Heart left ventricle (tissue), 13 donors: ENCODE results near the gene GADD45G.

Experiments used
- CTCF ChIP-seq, 12 donors: fragments of 200-600 bp; sonication (generic) in 4 of 12; IDR thresholded peaks; one replicate each; pipeline versions ENCODE4 v1.5.0 to v1.8.0; 2018 to 2022; ENCODE audit warnings: antibody characterized with exemption in 12 of 12, mild to moderate bottlenecking in 5 of 12
- POLR2A ChIP-seq, 2 donors: fragments of 450-650 bp; IDR thresholded peaks; one replicate each; pipeline ENCODE4 v1.6.1; 2017; ENCODE audit warnings: antibody characterized with exemption in 2 of 2, mild to moderate bottlenecking in 2 of 2, moderate library complexity in 2 of 2
- donor health status: ischemic (EF 13 %, LVEDD 7.1; RV severe dilation, severe dysfunction).
- donor health status: DM: no; HTN: yes; CAD: no.
- donor health status: DM: no; HTN: no; CAD: no.
- donor health status: ischemic (EF 25% LVEDD 6.9; RV normal size, moderate dysfunction).
- donor health status: ischemic (EF 25% LVEDD 5.7; RV mildly dilated, moderate dysfunction).
- donor health status: ischemic (EF 35%, LVEDD 5.7; RV mildly dilated, moderate dysfunction).
- donor health status: nonischemic (EF 11% LVEDD 7.7; RV severe dilation, severe dysfunction).
- donor health status: DM: yes; HTN: yes; CAD: no.
- donor health status: PGD.
- donor health status: ischemic (EF 29% LVEDD 5.4; RV normal size, mild dysfunction).
- donor health status: nonischemic (EF 23%, LVEDD 6.1; RV moderate dilation, normal function).

GRCh38 chr9:89625721-89626687 is 21.2 kb downstream of the GADD45G start:
- TF ChIP-seq CTCF (IDR thresholded peaks at IDR 0.05) (no peak), POLR2A (IDR thresholded peaks at IDR 0.05) (no peak)
